Natural killer cell (primary cell): ENCODE measurements around the gene SPTSSB. TPM values are rescaled to one million over a fixed set of nuclear protein-coding genes. Genes with fewer than 3 reads are reported as not detected.

Experiments
- ATAC-seq, 3 donors: fragments of 150-1000 bp in 2 of 3; fragments of 200-7000 bp in 1 of 3; cut with Tn5 transposase; 1 replicate in 1 of 3; 2 replicates in 2 of 3; pipeline ENCODE4 v1.10.0; 2021; ENCODE audit warnings: mild to moderate bottlenecking in 2 of 3, moderate library complexity in 2 of 3
- DNase-seq, 2 donors: peaks; one replicate each; pipeline versions ENCODE4 v3.0.0 to v3.0.0-alpha.2; 2013 to 2021; ENCODE audit warnings: mixed read lengths in 1 of 2
- H3K27ac ChIP-seq: one replicate; pipeline ENCODE4 v1.5.1; 2013; ENCODE audit warnings: mild to moderate bottlenecking, low read length
- H3K27me3 ChIP-seq: one replicate; pipeline ENCODE4 v1.6.1; 2013; ENCODE audit warnings: low read length; ENCODE audit not compliant: control insufficient read depth, insufficient read depth
- H3K36me3 ChIP-seq: one replicate; pipeline ENCODE4 v1.6.1; 2013; ENCODE audit warnings: low read length; ENCODE audit not compliant: control insufficient read depth, insufficient read depth
- H3K4me1 ChIP-seq: one replicate; pipeline ENCODE4 v1.6.1; 2013; ENCODE audit warnings: low read length; ENCODE audit not compliant: control insufficient read depth, insufficient read depth
- H3K4me3 ChIP-seq: one replicate; pipeline ENCODE4 v1.5.1; 2013; ENCODE audit warnings: low read length
- H3K9me3 ChIP-seq: one replicate; pipeline ENCODE4 v1.6.1; 2013; ENCODE audit warnings: low read length; ENCODE audit not compliant: control insufficient read depth, insufficient read depth
- H3K27ac Mint-ChIP-seq, 2 donors: one replicate each; pipeline ENCODE4 v1.8.0; 2022; ENCODE audit warnings: mild to moderate bottlenecking in 2 of 2, mixed read lengths in 2 of 2, moderate library complexity in 1 of 2
- H3K27me3 Mint-ChIP-seq, 2 donors: one replicate each; pipeline ENCODE4 v1.8.0; 2022; ENCODE audit warnings: low read depth in 2 of 2, mixed read lengths in 2 of 2
- H3K36me3 Mint-ChIP-seq: one replicate; pipeline ENCODE4 v1.8.0; 2022; ENCODE audit warnings: mixed read lengths
- H3K4me1 Mint-ChIP-seq, 2 donors: one replicate each; pipeline ENCODE4 v1.8.0; 2022; ENCODE audit warnings: mixed read lengths in 2 of 2
- H3K4me3 Mint-ChIP-seq: one replicate; pipeline ENCODE4 v1.8.0; 2022; ENCODE audit warnings: mild to moderate bottlenecking, moderate library complexity, mixed read lengths
- H3K9me3 Mint-ChIP-seq, 2 donors: one replicate each; pipeline ENCODE4 v1.8.0; 2022; ENCODE audit warnings: mixed read lengths in 2 of 2
- CTCF ChIP-seq: fragments of 200-600 bp; IDR thresholded peaks from one replicate; pipeline ENCODE4 v1.8.0; 2022; ENCODE audit warnings: antibody characterized with exemption
- WGBS: methylation state at CpG from one replicate; pipeline ENCODE4 v1.1.7; 2013; ENCODE audit warnings: missing lambda C conversion rate; ENCODE audit not compliant: insufficient coverage; 5-methylcytosine and 5-hydroxymethylcytosine counted together
- intact Hi-C: fragments of 100-400 bp; cut with micrococcal nuclease; formaldehyde crosslinking; loops from one replicate; pipeline ENCODE4 v1.14.2; 2022
- total RNA-seq, 4 donors: library from RNA; stranded (reverse); fragments of 120-200 nt in 1 of 4; gene quantifications; one replicate each; pipeline versions ENCODE4 v1.2.3 to v1.2.4, GENCODE V29; 2013 to 2022

Gene SPTSSB
- total RNA-seq, 3 donors from 2014 or later (not counting 1 experiment from before 2014, with no cell fraction given), result 7.3 to 14.1 (median 11.1) TPM

- peaks cover 6% of the 10 kb centered on the region for H3K27me3 ChIP-seq
- Mint-ChIP-seq H3K36me3 (peaks cover 19% of the 10 kb centered on the region), H3K4me1 (peaks cover 37 to 41% of the 10 kb centered on the region in 2 donors), H3K9me3 (peaks cover under 1 to 4% of the 10 kb centered on the region in 2 donors), H3K27ac (no peak overlapping the region), H3K4me3 (no peak overlapping the region), H3K27me3 (peaks cover 53% of the 10 kb centered on the region in 2 donors)
- intact Hi-C loops, result no loop called here
- H3K36me3 ChIP-seq, result no peaks in the 10 kb centered on the region
- no peak overlapping the region for H3K4me3 ChIP-seq
- peaks cover 5% of the 10 kb centered on the region for H3K9me3 ChIP-seq
- no peak overlapping the region for H3K27ac ChIP-seq
- peaks cover 48% of the 10 kb centered on the region for H3K4me1 ChIP-seq
- ATAC-seq (no peak), DNase-seq (no peak)
- TF ChIP-seq CTCF, result no peak
- WGBS, result 100% methylated on average over 2 of the region's 3 CpGs
These were observed 55.2 kb downstream of the SPTSSB start for GRCh38 chr3:161316006-161316689.

- DNase-seq (no peak), ATAC-seq (no peak)
- H3K27me3 Mint-ChIP-seq, result peaks cover 45 to 47% of the 10 kb centered on the region in 2 donors
- H3K27ac ChIP-seq, result no peak overlapping the region
- H3K4me1 Mint-ChIP-seq, result peaks cover 50 to 53% of the 10 kb centered on the region in 2 donors
- H3K36me3 Mint-ChIP-seq, result peaks cover 6% of the 10 kb centered on the region
- no peak overlapping the region for H3K4me3 Mint-ChIP-seq
- WGBS, result 89% methylated on average over 3 of the region's 3 CpGs
- no peaks in the 10 kb centered on the region for H3K36me3 ChIP-seq
- H3K9me3 Mint-ChIP-seq, result no peaks in the 10 kb centered on the region
- intact Hi-C loops, result loop anchor here (5.0 kb wide), 2 partner anchors 57 to 92 kb away; partner anchors contain the start of gene SPTSSB
- H3K4me1 ChIP-seq, result peaks cover 60% of the 10 kb centered on the region
- no peak overlapping the region for H3K27ac Mint-ChIP-seq
- no peak overlapping the region for H3K4me3 ChIP-seq
- peaks cover 6% of the 10 kb centered on the region for H3K27me3 ChIP-seq
- no peaks in the 10 kb centered on the region for H3K9me3 ChIP-seq
- no peak for TF ChIP-seq CTCF
These were observed 56.4 kb downstream of the SPTSSB start for GRCh38 chr3:161314836-161315395.

- H3K4me3 Mint-ChIP-seq, result peak overlapping the region; percentile 84
- 8% methylated on average over 5 of the region's 5 CpGs for WGBS
- H3K4me3 ChIP-seq, result no peak overlapping the region
- peaks cover 14% of the 10 kb centered on the region for H3K9me3 ChIP-seq
- H3K27ac ChIP-seq, result peak overlapping the region; percentile 54
- peaks cover 2% of the 10 kb centered on the region for H3K27me3 ChIP-seq
- peaks cover 50 to 51% of the 10 kb centered on the region in 2 donors for H3K4me1 Mint-ChIP-seq
- DNase-seq (peak; percentile 54 to 81), ATAC-seq (peak; percentile 75 to 84 (median 80))
- peaks cover 4% of the 10 kb centered on the region in 2 donors for H3K9me3 Mint-ChIP-seq
- no peak for TF ChIP-seq CTCF
- intact Hi-C loops, result loop anchor here (2.0 to 5.0 kb wide), 3 partner anchors 61 to 96 kb away; partner anchors contain the start of gene SPTSSB
- no peaks in the 10 kb centered on the region for H3K36me3 ChIP-seq
- peaks cover 44% of the 10 kb centered on the region for H3K4me1 ChIP-seq
- H3K27ac Mint-ChIP-seq, result peak overlapping the region; percentile 64 to 78
- peaks cover 34 to 41% of the 10 kb centered on the region in 2 donors for H3K27me3 Mint-ChIP-seq
- peaks cover 17% of the 10 kb centered on the region for H3K36me3 Mint-ChIP-seq
These were observed 60.5 kb downstream of the SPTSSB start for GRCh38 chr3:161310649-161311423.
